Measurements from ENCODE around the gene OR4K2.

- TF ChIP-seq CTCF (conservative IDR thresholded peaks at IDR 0.05; ENCODE audit: low read length) (no peak), EZH2phosphoT487 (IDR thresholded peaks at IDR 0.05; ENCODE audit: borderline replicate concordance, low read depth, low read length) (no peak)
These were observed 20.3 kb downstream of the OR4K2 start for GRCh38 chr14:19895282-19895681.

Measured in OCI-LY7 (cell line).